Ishikawa (cell line): ENCODE data around the gene MRGPRD.

Experiments
- CREB1 ChIP-seq: IDR thresholded peaks from 2 replicates; pipeline ENCODE4 v1.6.1; 2012; ENCODE audit warnings: low read depth
- EGR1 ChIP-seq: IDR thresholded peaks from 2 replicates; pipeline ENCODE4 v1.6.1; 2012
- EP300 ChIP-seq: IDR thresholded peaks from 2 replicates; pipeline ENCODE4 v1.6.1; 2012; ENCODE audit warnings: borderline replicate concordance
- MAX ChIP-seq: IDR thresholded peaks from 2 replicates; pipeline ENCODE4 v1.6.1; 2012
- RAD21 ChIP-seq: IDR thresholded peaks from 2 replicates; pipeline ENCODE4 v1.6.1; 2012; ENCODE audit warnings: low read depth
- TAF1 ChIP-seq: IDR thresholded peaks from 2 replicates; pipeline ENCODE4 v1.6.1; 2012; ENCODE audit warnings: low read depth, mild to moderate bottlenecking
- YY1 ChIP-seq: IDR thresholded peaks from 2 replicates; pipeline ENCODE4 v1.6.1; 2012; ENCODE audit warnings: low read depth
- ZBTB7A ChIP-seq: IDR thresholded peaks from 2 replicates; pipeline ENCODE4 v1.6.1; 2012; ENCODE audit warnings: low read depth
- TF ChIP-seq, protein P1 (sequence below): IDR thresholded peaks from 2 replicates; pipeline ENCODE4 v1.6.1; 2012; ENCODE audit warnings: low read depth, mild to moderate bottlenecking

DNA sequence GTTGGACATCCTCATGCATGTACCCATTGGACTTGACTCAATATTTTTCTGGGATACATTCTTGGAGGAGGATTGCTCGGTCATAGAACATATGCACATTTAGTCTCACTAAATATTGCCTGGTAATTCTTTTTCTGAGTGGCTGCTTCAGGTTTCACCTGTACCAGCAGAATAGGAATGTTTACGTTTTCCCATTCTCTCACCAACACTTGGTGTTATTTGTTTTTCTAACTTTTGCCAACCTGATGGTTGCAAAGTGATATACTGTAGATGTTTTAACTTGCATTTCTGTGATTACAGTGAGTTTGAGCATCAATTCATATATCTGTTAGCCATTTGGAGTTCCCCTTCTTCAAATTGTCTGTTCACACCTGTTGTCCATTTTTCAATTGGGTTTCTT, 1.3 kb upstream of the MRGPRD start:
- TF ChIP-seq TAF1 (no peak), MAX (no peak), EP300 (no peak), EGR1 (no peak), RAD21 (no peak), ZBTB7A (no peak), YY1 (no peak), CREB1 (no peak)
- TF ChIP-seq, protein P1, sequence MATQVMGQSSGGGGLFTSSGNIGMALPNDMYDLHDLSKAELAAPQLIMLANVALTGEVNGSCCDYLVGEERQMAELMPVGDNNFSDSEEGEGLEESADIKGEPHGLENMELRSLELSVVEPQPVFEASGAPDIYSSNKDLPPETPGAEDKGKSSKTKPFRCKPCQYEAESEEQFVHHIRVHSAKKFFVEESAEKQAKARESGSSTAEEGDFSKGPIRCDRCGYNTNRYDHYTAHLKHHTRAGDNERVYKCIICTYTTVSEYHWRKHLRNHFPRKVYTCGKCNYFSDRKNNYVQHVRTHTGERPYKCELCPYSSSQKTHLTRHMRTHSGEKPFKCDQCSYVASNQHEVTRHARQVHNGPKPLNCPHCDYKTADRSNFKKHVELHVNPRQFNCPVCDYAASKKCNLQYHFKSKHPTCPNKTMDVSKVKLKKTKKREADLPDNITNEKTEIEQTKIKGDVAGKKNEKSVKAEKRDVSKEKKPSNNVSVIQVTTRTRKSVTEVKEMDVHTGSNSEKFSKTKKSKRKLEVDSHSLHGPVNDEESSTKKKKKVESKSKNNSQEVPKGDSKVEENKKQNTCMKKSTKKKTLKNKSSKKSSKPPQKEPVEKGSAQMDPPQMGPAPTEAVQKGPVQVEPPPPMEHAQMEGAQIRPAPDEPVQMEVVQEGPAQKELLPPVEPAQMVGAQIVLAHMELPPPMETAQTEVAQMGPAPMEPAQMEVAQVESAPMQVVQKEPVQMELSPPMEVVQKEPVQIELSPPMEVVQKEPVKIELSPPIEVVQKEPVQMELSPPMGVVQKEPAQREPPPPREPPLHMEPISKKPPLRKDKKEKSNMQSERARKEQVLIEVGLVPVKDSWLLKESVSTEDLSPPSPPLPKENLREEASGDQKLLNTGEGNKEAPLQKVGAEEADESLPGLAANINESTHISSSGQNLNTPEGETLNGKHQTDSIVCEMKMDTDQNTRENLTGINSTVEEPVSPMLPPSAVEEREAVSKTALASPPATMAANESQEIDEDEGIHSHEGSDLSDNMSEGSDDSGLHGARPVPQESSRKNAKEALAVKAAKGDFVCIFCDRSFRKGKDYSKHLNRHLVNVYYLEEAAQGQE, result no peak
